ENCODE results near the gene NEMP1. TPM values are rescaled to one million over a fixed set of nuclear protein-coding genes. Genes with fewer than 3 reads are reported as not detected.

The NEMP1 gene
- polyA plus RNA-seq (2011; rRNA removed) = 6.7 and 12.0 TPM in 2 replicates
- 5.0 and 6.5 TPM in 2 replicates for polyA minus RNA-seq (2011; rRNA and poly(A)+ RNA removed)

GRCh38 chr12:57078519-57079404 is at the start of gene NEMP1:
Gene NEMP1 (minus strand): TSS chr12:57078791. CDS start chr12:57078745, 46 bp downstream.
- Histone ChIP-seq H3K27me3 (ENCODE audit: control insufficient read depth, insufficient read depth, low read length) (no peaks in the 10 kb centered on the region), H3K36me3 (ENCODE audit: control insufficient read depth, insufficient read depth, low read length) (no peaks in the 10 kb centered on the region), H3K4me3 (ENCODE audit: low read depth, low read length) (peak within 1 kb of the TSS; percentile 77)
- POLR2A ChIA-PET = interaction anchor here (0.6 to 1.8 kb wide), 5 partner anchors 9 to 15 kb away, joined by 3 to 15 read pairs (median 4); partner anchors contain the start of gene NAB2
- DNase-seq (ENCODE audit: low read depth) = peak; percentile 100
- no peak for TF ChIP-seq CTCF (IDR thresholded peaks at IDR 0.05; ENCODE audit: insufficient read depth, low read depth, low read length)
- CTCF ChIA-PET = interaction anchor here (0.8 to 5.5 kb wide), 14 partner anchors 9 to 380 kb away, joined by 3 to 34 read pairs (median 5); partner anchors contain the start of genes GLI1, LRP1 and STAT6

- POLR2A ChIA-PET = interaction anchor here (0.6 to 1.4 kb wide), 13 partner anchors 13 to 102 kb away, joined by 3 to 18 read pairs (median 4); partner anchors contain the start of genes NAB2, SHMT2 and STAT6
- Histone ChIP-seq H3K27me3 (ENCODE audit: control insufficient read depth, insufficient read depth, low read length) (no peaks in the 10 kb centered on the region), H3K4me3 (ENCODE audit: low read depth, low read length) (peak within 1 kb of the TSS; percentile 96), H3K36me3 (ENCODE audit: control insufficient read depth, insufficient read depth, low read length) (peaks cover 5% of the 10 kb centered on the region)
- CTCF ChIA-PET = interaction anchor here (0.6 to 18.2 kb wide), 12 partner anchors 16 to 101 kb away, joined by 3 to 357 read pairs (median 5); partner anchors contain the start of genes LRP1-AS, NEMP1 and STAT6
- TF ChIP-seq CTCF (IDR thresholded peaks at IDR 0.05; ENCODE audit: insufficient read depth, low read depth, low read length) = no peak
- no peak for DNase-seq (ENCODE audit: low read depth)
Observed at GRCh38 chr12:57127726-57128518, 49.3 kb upstream of the NEMP1 start, which contains the start of gene LRP1. Gene LRP1 (plus strand): TSS chr12:57128483. CDS start chr12:57128965, 482 bp downstream.

- Histone ChIP-seq H3K4me3 (ENCODE audit: low read depth, low read length) (peak overlapping the region; percentile 96), H3K36me3 (ENCODE audit: control insufficient read depth, insufficient read depth, low read length) (peaks cover 3% of the 10 kb centered on the region), H3K27me3 (ENCODE audit: control insufficient read depth, insufficient read depth, low read length) (no peaks in the 10 kb centered on the region)
- CTCF ChIA-PET = interaction anchor here (0.9 to 18.2 kb wide), 11 partner anchors 15 to 86 kb away, joined by 3 to 357 read pairs (median 6); partner anchors contain the start of genes LRP1-AS, NEMP1 and STAT6
- POLR2A ChIA-PET = interaction anchor here (0.6 to 1.4 kb wide), 4 partner anchors 21 to 103 kb away, joined by 4 to 13 read pairs (median 4); partner anchors contain the start of genes NAB2 and SHMT2
- peak; percentile 23; the same call in 1 of the 2 replicates for TF ChIP-seq CTCF (IDR thresholded peaks at IDR 0.05; ENCODE audit: insufficient read depth, low read depth, low read length)
- no peak for DNase-seq (ENCODE audit: low read depth)
Observed at GRCh38 chr12:57127101-57127725, 48.6 kb upstream of the NEMP1 start.

DNA sequence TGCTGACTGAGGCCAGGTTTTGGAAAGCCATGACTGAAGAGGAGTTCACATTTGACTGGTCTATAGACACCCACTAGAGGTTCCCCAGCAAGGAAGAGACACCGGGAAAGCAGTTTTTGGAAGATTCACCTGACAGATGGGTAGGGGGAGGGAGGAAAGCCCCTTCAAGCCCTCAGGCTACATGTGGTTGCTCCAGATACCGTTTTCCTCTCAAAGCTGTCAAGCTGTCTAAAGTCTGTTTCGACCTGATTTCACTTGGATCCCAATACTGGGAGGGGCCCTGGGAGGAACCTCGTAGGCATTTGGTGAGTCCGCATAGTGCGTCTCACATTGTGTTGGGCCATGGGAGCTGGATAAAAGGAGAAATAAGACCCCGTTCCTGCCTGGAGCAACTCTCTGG is 48.0 kb upstream of the NEMP1 start:
- TF ChIP-seq CTCF (IDR thresholded peaks at IDR 0.05; ENCODE audit: insufficient read depth, low read depth, low read length) = no peak
- DNase-seq (ENCODE audit: low read depth) = no peak
- POLR2A ChIA-PET = no interaction called here

More for the DNA sequence above, 48.0 kb upstream of the NEMP1 start:
- no peaks in the 10 kb centered on the region for H3K27me3 ChIP-seq (ENCODE audit: control insufficient read depth, insufficient read depth, low read length)
- peaks cover 1% of the 10 kb centered on the region for H3K36me3 ChIP-seq (ENCODE audit: control insufficient read depth, insufficient read depth, low read length)
- no peak overlapping the region for H3K4me3 ChIP-seq (ENCODE audit: low read depth, low read length)
- CTCF ChIA-PET = interaction anchor here (0.9 to 18.2 kb wide), 10 partner anchors 12 to 87 kb away, joined by 3 to 357 read pairs (median 4); partner anchors contain the start of genes NEMP1 and STAT6
